Chondrocyte (in vitro differentiated cells): ENCODE measurements around the gene MRLN. TPM values are rescaled to one million over a fixed set of nuclear protein-coding genes. Genes with fewer than 3 reads are reported as not detected.
"Not testable (repeated sequence)": the region's sequence is repeated elsewhere in the genome, so short reads cannot be mapped to it uniquely, and the experiment has no call there.

ENCODE experiments used
- DNase-seq: peaks from one replicate; pipeline ENCODE4 v3.0.0; 2021; ENCODE audit warnings: mixed read lengths, low spot score
- H3K27ac Mint-ChIP-seq: one replicate; pipeline ENCODE4 v1.8.0; 2021; ENCODE audit warnings: mild to moderate bottlenecking, moderate library complexity, mixed read lengths; ENCODE audit not compliant: unreplicated experiment
- H3K27me3 Mint-ChIP-seq: 2 replicates; pipeline ENCODE4 v1.8.0; 2021; ENCODE audit warnings: low read depth, mixed read lengths
- H3K36me3 Mint-ChIP-seq: 2 replicates; pipeline ENCODE4 v1.8.0; 2021; ENCODE audit warnings: low read depth, mixed read lengths
- H3K4me1 Mint-ChIP-seq: 2 replicates; pipeline ENCODE4 v1.8.0; 2021; ENCODE audit warnings: low read depth, mild to moderate bottlenecking, mixed read lengths
- H3K4me3 Mint-ChIP-seq: one replicate; pipeline ENCODE4 v1.8.0; 2021; ENCODE audit warnings: mild to moderate bottlenecking, moderate library complexity, mixed read lengths; ENCODE audit not compliant: unreplicated experiment
- H3K9me3 Mint-ChIP-seq: 2 replicates; pipeline ENCODE4 v1.8.0; 2021; ENCODE audit warnings: low read depth, mixed read lengths
- total RNA-seq: library from RNA; stranded (reverse); gene quantifications from 3 replicates; pipeline ENCODE4 v1.2.1, GENCODE V29; 2021
- TF ChIP-seq, protein P1 (sequence below): fragments of 200-600 bp; sonication (generic); IDR thresholded peaks from 2 replicates; pipeline ENCODE4 v1.5.0; 2021; ENCODE audit warnings: antibody characterized with exemption, mild to moderate bottlenecking, moderate library complexity

The MRLN gene
- total RNA-seq, 1 donor from 2014 or later, result not detected

DNA sequence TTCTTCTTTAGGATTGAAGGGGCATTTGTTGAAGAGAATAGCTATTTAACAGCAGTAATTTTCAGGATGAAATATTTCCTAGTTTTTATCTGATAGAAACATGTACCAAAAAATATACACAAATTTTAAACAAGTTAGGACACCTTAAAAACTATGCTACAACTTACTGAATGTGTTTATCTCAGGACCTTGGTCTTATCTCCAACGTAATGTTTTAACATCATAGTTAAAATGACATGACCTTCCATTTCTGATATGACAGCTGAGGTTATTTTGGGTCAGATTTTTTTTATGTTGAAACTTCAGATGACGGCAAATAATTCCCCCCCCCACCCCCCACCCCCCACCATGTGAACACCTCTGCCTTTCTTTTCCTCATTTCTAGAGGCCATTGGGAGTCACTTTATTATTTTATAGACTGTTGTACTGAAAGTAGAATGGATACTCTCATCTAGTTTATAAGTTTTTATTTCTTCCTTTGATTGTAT is 8.0 kb downstream of the MRLN start:
- H3K4me1 Mint-ChIP-seq, result no peaks in the 10 kb centered on the region
- H3K9me3 Mint-ChIP-seq, result no peaks in the 10 kb centered on the region
- H3K4me3 Mint-ChIP-seq, result no peak overlapping the region
- H3K27me3 Mint-ChIP-seq, result peaks cover 12% of the 10 kb centered on the region
- no peak overlapping the region for H3K27ac Mint-ChIP-seq
- no peak for DNase-seq
- no peaks in the 10 kb centered on the region for H3K36me3 Mint-ChIP-seq
- TF ChIP-seq, protein P1, sequence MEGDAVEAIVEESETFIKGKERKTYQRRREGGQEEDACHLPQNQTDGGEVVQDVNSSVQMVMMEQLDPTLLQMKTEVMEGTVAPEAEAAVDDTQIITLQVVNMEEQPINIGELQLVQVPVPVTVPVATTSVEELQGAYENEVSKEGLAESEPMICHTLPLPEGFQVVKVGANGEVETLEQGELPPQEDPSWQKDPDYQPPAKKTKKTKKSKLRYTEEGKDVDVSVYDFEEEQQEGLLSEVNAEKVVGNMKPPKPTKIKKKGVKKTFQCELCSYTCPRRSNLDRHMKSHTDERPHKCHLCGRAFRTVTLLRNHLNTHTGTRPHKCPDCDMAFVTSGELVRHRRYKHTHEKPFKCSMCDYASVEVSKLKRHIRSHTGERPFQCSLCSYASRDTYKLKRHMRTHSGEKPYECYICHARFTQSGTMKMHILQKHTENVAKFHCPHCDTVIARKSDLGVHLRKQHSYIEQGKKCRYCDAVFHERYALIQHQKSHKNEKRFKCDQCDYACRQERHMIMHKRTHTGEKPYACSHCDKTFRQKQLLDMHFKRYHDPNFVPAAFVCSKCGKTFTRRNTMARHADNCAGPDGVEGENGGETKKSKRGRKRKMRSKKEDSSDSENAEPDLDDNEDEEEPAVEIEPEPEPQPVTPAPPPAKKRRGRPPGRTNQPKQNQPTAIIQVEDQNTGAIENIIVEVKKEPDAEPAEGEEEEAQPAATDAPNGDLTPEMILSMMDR, result no peak

DNA sequence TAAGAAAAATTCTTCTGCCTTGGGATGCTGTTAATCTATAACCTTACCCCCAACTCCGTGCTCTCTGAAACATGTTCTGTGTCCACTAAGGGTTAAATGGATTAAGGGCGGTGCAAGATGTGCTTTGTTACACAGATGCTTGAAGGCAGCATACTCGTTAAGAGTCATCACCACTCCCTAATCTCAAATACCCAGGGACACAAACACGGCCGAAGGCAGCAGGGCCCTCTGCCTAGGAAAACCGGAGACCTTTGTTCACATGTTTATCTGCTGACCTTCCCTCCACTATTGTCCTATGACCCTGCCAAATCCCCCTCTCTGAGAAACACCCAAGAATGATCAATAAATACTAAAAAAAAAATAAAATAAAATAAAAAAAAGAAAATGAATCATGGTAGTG is 8.5 kb downstream of the MRLN start:
- not testable (repeated sequence) for DNase-seq, H3K36me3 Mint-ChIP-seq, H3K4me1 Mint-ChIP-seq, H3K4me3 Mint-ChIP-seq, H3K27ac Mint-ChIP-seq, H3K9me3 Mint-ChIP-seq
- H3K27me3 Mint-ChIP-seq, result peaks cover 11% of the 10 kb centered on the region

DNA sequence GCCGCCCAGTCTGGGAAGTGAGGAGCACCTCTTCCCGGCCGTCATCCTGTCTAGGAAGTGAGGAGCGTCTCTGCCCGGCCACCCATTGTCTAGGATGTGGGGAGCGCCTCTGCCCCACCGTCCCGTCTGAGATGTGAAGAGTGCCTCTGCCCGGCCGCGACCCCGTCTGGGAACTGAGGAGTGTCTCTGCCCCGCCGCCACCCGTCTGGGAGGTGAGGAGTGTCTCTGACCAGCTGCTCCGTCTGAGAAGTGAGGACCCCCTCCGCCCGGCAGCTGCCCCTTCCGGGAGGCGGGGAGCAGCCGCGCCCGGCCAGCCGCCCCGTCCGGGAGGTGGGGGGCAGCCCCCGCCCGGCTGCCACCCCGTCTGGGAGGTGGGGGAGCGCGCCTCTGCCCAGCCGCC is 9.1 kb downstream of the MRLN start:
- not testable (repeated sequence) for DNase-seq, H3K4me1 Mint-ChIP-seq, H3K9me3 Mint-ChIP-seq, H3K27ac Mint-ChIP-seq, H3K36me3 Mint-ChIP-seq, H3K4me3 Mint-ChIP-seq
- H3K27me3 Mint-ChIP-seq, result peaks cover 11% of the 10 kb centered on the region

DNA sequence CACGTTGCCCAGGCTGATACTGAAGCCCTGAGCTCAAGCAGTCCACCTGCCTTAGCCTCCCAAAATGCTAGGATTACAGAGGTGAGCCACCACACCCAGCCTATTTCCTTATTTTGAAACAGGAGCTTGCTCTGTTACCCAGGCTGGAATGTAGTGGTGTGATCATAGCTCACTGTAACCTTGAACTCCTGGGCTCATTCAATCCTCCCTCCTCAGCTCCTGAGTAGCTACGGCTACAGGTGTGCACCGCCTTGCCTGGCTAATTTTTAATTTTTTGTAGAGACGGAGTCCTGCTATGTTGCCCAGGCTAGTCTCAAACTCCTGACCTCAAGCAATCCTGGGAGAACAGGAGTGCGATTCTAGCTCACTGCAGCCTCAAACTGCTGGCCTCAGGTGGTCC is 11.7 kb downstream of the MRLN start:
- no peaks in the 10 kb centered on the region for H3K36me3 Mint-ChIP-seq
- H3K9me3 Mint-ChIP-seq, result no peaks in the 10 kb centered on the region
- H3K27ac Mint-ChIP-seq, result no peak overlapping the region
- DNase-seq, result no peak
- H3K4me3 Mint-ChIP-seq, result no peak overlapping the region
- TF ChIP-seq, protein P1, result no peak
- peaks cover 12% of the 10 kb centered on the region for H3K27me3 Mint-ChIP-seq
- H3K4me1 Mint-ChIP-seq, result no peaks in the 10 kb centered on the region

DNA sequence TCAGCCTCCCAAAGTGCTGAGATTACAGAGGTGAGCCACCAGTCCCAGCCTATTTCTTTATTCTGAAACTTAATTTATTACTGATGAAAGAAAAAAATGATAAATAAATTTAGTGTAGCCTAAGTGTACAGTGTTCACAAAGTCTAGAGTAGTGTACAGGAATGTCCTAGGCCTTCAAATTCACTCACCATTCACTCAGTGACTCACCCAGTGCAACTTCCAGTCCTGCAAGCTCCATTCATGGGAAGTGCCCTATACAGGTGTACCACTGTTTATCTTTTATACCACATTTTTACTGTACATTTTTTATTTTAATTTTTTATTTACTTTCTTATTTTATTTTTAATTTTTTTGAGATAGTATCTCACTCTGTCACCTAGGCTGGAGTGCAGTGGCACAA is 12.2 kb downstream of the MRLN start:
- no peak for DNase-seq
- Mint-ChIP-seq H3K27ac (no peak overlapping the region), H3K27me3 (peaks cover 12% of the 10 kb centered on the region), H3K4me1 (no peaks in the 10 kb centered on the region), H3K9me3 (no peaks in the 10 kb centered on the region), H3K36me3 (no peaks in the 10 kb centered on the region), H3K4me3 (no peak overlapping the region)
- TF ChIP-seq, protein P1, result no peak

DNA sequence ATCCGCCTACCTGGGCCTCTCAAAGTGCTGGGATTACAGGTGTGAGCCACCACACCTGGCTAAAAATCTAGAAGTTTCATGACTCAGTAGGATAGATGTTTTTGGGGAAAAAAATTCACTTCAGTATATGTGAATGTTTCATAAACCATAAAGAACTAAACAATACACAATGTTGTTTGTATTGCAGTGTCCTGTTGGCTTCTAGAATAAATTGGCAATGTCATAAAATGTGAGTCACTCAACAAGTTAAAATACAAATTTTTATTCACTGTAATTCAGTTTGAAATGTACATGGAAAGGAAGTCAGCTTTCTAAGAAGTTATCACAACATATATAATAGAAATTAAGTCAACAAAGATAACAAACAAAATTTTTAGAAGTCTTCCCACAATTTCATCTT is 16.5 kb downstream of the MRLN start:
- TF ChIP-seq, protein P1, result no peak
- H3K36me3 Mint-ChIP-seq, result no peaks in the 10 kb centered on the region
- peaks cover 17% of the 10 kb centered on the region for H3K27me3 Mint-ChIP-seq
- no peak overlapping the region for H3K27ac Mint-ChIP-seq
- no peaks in the 10 kb centered on the region for H3K9me3 Mint-ChIP-seq
- no peak overlapping the region for H3K4me3 Mint-ChIP-seq
- no peak for DNase-seq
- no peaks in the 10 kb centered on the region for H3K4me1 Mint-ChIP-seq
